ENCODE measurements around the gene SPPL2B. TPM values are rescaled to one million over a fixed set of nuclear protein-coding genes. Genes with fewer than 3 reads are reported as not detected.

The SPPL2B gene
- total RNA-seq, 1 donor from 2014 or later, result 22.6 TPM

DNA sequence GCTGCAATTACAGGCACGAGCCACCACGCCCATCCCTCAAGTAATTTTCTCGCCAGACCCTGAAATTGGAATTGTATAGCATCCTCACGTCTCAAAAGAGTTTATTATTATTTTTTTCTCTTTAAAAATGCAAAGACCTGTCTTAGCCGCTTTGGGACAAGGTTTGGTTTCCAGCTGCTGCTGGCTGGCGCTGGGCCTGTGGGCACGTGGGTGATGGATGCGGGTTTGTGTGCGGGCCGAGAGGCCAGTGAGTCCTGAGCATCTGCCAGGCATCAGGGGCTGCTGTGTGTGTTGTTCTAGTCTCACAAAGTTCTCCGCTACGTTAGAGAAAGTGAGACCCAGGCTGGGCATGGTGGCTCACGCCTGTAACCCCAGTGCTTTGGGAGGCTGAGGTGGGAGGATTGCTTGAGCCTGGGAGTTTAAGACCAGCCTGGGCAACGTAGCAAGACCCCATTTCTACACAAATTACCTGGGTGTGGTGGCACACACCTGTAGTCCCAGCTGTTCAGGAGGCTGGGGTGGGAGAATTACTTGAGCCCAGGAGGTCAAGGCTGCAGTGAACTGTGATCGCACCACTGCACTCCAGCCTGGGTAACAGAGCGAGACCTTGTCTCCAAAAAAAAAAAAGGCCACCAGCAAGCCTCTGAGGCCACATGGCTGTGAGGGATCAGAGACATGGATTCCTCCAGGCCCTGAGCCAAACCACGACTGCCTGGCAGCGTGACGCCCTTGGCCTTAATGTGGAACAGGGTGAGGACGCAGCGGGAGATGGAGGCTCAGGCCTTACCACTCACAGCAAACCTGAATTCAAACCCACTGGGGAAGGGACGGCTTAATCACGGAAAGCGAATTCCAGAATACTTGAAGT is 26.9 kb downstream of the SPPL2B start:
- DNase-seq, result no peak

DNA sequence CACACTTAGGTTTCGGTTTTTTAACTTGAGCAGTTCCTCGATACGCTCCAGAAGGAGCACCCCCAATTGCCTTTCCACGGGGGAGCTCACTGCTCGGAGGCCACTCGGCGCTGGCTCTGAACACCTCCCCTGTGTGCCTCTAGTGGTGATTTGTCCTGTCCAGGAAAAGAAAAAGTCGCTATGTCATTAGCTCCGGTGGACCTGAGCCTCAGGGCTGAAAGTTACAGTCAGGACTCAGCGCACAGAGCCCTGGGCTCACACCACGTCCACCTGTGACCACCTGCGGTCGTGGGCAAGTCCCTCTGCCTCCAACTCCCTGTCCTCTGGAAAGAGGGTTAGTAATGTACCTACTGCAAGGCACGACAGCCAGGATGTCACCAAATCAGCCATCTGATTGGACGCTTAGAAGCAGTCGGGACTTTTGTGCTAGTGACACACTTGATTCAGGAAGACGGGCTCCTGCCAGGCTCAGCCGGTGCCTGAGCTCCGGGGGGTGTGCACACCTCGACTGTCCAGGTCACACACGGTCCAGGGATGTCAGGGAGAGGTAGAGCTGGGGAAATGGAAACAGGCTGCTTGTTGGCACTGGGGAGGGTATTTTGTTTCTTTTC is 27.7 kb downstream of the SPPL2B start:
- DNase-seq, result no peak

DNA sequence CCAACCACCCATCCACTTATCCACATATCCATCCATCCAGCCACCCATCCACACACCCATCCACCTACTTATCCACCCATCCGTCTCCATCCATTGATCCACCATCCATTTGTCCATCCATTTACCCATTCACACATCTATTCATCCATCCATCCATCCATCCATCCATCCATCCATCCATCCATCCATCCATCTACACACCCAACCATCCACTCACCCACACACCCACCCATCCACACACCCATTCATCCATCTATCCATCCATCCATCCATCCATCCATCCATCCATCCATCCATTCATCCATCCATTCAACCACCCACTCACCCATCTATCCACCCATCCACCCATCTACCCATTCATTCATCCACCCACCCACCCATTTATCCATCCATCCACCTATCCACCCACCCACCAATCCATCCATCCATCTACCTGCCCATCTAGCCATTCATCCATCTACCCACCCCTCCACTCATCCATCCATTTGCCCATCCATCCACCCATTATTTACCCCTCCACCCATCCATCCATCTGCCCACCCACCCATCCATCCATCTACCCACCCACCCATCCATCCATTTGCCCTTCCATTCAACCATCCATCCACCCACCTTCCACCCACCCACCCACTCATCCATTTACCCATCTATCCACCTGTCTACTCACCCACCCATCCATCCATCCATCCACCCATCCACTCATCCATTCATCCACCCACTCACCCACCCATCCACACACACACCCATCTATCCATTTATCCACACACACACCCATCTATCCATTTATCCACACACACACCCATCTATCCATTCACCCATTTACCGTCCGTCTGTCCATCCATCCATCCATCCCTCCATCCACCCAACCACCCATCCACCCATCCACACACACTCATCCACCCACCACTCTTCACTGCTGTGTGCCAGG is 29.1 kb downstream of the SPPL2B start:
- DNase-seq, result no peak

DNA sequence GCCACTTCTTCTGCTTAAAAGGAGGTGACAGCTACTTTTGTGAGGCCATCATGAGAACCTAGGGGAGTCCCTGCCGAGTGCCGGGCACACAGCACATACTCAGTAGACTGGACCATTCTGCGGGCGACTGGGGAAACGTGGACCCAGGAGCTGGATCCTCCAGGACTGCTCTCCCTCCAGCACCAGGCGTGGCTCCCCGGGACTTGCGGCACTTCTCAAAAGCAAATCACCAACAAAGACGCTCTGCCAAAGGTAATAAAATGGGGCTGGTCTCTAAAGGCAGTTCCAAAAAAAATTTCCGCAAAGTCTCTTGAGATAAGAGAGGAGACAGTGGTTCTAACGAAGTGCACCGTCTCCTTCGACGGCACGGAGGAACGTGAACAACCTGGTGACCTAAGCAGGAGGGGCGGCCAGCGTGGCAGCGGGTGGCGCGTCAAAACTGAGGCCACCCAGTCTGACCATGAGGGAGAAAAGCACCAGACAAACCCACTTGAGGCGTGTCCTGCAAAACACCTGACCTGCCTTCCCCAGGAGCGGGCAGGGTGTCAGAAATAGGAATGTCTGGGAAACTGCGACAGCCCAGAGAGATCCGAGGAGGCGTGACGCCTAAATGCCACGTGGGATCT is 30.2 kb downstream of the SPPL2B start:
- DNase-seq, result no peak

DNA sequence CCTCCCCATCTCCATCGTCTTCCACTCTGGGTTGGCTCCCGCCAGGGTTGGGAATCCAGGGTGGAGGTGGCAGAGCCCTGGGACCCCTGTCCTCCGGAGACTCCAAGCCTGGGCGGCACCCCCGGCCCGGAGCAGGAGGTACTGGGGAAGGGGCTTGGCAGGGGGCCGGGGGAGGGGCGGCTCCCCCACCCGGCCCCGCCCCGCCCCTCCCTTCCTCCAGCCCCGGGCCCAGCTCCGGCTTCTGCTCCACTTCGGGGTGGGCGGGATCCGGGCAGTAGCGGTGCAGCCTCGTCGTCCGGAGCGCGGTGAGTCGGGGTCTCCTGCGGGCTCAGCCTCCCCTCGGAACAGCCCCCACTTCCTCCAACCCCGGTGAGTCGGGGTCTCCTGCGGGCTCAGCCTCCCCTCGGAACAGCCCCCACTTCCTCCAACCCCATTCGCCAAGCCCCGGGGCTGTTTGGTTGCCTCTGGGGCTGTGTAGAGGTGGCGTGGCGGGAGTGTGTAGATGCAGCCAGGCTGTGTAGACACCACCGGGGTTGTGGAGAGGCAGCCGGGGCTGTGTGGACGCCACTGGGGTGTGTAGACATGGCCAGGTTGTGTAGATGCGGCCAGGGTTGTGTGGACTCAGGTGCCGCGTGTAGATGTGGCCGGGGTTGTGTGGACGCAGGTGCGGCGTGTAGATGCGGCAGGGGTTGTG is 31.7 kb downstream of the SPPL2B start, which contains the start of gene TMPRSS9:
TSS of gene TMPRSS9 (plus strand) at position 274 of the 694 bp plus-strand sequence. CDS start 29,521 bp downstream, outside the sequence.
- DNase-seq, result no peak

DNA sequence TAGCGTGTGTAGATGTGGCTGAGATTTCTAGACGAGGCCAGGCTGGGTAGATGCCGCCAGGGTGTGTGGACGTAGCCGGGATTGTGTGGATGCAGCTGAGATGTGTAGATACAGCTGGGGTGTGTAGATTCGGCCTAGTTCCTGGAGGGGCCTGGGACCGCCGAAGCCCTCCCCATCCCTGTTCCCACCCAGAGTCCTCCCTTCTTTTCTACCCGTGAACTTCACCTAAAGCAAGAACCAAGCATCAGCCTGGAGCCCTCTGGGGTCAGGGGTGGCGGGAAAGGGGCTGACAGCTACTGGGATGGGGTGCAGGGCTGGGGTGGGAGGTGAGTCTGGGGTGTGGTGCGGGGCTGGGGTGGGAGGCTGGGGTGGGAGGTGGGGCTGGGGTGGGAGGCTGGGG is 32.3 kb downstream of the SPPL2B start:
- no peak for DNase-seq

DNA sequence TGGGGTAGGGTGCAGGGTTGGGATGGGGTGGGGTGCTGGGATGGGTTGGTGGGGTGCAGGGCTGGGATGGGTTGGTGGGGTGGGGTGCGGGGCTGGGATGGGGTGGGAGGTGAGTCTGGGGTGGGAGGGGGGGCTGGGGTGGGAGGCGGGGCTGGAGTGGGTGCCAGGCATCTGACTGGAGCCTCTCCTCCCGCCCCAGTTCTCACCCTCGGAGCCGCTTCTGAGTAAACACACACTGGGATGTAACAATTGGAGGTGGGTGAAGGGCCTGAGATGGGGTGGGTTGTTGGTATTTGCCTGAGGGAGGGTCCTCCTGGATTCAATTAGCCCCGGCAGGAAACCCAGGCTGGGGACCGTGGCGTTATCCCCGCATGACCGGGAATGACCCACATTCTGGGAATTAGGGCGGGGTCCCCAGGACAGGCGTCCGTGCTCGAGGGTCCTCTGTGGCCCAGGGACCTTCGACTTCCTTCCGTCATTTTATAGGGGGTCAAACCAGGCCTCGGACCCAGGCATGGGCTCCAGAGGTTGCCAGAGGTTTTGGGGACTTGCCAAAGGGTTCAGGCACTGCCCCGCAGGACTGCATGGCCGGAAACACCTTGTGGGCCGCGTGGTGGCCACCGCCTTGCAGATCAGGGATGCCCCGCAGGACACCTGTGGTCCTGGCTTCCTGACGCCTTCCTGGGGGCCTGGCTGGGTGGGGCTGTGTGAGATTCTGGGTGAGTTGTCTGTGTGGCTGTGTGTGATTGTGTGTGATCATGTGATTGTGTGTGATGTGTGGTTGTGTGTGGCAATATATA is 33.0 kb downstream of the SPPL2B start:
- DNase-seq, result no peak

DNA sequence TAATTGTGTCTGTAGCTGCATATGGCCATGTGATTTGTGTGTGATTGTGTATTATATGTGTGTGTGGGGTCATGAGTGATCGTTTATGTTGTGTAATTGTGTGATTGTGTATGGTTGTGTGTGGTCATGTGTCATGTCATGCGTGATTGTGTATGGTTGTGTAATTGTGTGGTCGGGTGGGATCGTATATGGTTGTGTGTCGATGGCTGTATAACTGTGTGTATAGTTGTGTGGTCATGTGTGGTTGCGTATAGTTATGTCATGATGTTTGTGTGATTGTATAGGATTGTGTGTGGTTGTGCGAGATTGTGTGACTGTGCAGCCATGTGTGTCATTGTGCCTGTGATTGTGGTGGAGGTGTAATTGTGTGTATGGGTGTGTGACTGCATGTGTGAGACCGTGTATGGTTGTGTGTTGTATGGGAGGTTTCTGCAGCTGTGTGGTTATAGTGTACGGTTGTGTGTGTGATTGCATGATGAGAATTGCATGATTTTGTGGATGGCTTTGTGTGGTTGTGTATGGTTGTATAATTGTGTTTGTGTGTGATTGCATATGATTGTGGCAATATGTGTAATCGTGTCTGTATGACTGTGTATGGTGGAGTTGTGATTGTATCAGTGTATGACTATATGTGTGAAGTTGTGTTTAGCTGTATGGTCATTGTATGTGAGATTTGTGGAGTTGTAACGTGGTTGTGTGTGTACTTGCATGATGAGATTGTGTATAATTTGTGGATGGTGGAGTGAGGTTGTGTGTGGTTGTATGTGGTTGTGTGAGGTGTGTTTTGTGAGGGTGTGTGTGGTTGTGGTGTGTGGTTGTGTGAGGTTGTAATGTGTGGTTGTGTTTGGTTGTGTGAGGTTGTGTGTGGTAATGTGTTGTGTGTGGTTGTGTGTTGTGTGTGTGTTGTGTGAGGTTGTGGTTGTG is 33.8 kb downstream of the SPPL2B start:
- DNase-seq, result no peak

DNA sequence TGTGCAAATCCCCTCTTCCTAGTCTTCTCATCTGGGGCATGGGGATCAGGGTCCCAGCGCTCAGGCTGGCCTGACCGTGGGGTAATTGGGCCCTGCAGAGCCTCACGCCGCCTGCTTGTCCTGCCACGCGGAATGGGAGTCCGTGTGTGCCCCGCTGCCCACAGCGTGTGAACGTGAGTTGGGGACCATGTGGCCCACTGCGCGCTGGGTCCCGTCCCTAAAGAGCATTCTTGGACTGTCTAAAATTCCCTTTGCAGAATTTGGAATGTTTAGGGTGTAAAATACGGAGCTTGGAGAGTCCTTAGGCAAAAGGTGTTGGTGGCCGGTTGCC is 34.5 kb downstream of the SPPL2B start:
- DNase-seq, result no peak

DNA sequence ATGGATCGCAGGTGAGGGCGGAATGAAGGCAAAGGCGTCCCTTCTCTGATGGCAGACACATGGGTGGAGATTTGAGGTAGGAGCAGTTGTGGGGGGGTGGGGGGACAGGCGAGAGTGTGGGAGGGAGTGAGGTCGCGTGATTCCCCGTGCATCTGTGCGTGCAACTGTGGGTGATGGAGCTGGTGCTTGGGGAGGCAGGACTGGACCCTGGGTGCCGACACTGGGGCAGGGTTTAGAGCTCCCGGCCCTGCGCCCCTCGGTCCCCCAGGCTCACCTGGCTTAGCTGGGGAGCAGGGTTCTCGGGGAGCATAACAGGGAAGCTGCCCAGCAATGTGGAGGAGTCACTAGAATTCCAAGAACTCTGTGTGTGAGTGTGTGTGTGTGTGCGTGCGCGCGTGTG is 34.9 kb downstream of the SPPL2B start:
- no peak for DNase-seq

DNA sequence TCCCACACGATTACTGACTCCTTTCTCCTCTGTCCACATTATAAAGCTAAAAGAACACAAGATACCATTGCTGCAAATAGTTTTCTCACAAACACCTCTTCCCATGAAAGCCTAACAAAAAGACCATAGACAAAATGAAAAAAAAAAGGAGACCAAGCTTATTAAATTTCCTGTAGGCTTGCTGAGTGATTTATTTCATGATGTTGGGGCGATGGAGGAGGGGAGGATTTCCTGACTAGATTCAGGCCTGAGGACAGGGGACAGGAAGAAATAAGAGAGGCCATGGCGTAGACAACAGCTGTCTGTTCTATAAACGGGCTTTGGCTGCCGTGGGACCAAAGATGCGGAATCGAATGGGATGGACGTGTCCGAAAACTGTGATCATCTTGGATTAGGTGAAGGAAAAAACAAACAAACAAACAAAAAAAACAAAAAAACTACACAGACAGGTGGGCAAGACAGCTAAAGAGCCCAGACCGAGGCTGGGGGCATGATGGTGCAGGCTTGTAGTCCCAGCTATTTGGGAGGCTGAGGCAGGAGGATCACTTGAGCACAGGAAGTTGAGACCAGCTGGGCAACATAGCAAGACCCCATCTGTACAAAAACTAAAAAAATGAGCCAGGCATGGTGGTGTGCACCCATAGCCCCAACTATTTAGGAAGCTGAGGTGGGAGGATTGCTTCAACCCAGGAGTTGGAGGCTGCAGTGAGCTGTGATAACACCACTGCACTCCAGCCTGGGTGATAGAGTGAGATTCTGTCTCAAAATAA is 36.9 kb downstream of the SPPL2B start:
- no peak for DNase-seq

DNA sequence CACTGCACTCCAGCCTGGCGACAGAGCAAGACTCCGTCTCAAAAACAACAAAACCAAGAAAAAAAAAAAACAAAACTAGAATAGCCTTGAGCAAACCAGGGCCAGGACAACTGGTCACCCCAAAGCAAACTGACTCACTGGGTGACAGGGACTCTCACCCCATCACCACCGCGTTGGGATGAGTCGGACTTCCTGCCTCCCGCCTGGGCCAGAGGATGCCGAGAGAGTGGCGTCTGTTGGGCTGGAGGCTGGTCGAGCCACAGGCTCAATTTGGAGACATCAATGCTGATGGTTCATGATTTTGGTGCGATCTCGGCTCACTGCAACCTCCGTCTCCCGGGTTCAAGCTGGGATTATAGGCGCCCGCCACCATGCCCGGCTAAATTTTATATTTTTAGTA is 43.2 kb downstream of the SPPL2B start:
- no peak for DNase-seq

DNA sequence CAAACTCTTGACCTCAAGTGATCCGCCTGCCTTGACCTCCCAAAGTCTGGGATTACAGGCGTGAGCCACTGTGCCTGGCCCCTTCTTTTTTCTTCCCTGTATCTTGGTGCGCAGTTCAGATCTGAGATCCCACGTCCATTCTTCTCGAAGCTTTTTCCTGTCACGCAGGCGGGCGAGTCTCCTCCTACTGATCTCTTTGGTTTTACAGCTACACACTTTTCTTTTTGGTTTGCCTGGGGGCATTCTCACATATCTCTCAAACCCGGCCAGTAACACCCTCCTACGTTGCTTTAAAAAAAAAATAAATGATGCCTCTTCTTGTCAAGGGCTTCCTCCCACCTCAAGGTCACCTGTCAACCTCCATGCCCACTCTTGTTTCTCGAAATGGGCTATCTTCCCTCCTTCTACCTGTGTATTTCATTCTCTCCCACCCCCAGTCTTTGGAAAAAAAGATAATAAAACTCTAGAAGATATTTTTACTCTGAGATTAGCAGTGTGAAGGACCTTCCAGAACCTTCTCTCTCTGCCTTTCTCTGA is 43.7 kb downstream of the SPPL2B start:
- DNase-seq, result no peak

DNA sequence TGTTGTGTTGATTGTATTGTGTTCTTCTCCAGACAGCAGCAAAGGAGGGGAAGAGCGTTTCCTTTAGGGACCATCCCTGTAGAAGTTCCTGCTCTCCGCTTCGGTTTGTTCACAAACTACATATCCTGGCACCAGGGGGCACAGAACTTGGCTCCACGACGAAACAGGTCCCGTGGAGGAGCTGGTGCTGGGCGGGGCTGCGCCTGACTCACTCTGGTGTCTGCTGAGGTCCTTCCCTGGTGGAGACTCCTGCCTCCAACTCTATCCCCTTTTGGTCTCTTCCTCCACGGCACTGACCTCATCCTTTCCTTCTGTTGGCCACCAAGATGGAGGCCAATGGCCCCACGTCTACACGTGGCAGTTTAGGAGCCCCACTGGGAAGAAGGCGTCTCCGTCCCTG is 46.3 kb downstream of the SPPL2B start:
- no peak for DNase-seq

DNA sequence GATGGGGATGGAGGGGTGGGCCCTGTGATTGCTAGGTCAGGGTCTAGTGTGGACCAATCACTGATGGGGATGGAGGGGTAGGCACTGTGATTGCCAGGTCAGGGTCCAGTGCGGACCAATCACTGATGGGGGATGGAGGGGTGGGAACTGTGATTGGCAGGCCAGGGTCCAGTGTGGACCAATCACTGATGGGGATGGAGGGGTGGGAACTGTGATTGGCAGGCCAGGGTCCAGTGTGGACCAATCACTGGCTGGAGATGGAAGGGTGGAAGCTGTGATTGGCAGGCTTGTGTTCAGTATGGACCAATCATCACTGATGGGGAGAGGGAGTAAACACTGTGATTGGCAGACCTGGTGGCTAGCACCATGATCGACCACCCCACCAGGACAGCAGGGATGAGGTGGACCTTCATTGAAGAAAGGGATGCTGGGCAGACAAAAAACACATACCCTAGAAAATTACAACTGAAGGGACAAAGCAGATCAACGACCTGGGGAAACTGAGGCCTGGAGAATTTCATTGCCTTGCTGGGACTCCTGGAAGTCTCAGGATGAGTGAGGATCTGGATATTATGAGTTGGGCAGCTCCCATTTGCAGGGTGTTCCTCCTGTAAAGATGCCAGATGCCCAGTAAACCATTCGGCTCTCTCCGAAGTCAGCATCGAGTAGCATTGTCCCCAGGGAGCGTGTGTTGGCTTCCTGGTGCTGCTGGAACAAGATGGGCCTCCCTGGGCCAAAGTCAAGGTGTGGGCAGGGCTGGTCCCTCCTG is 47.1 kb downstream of the SPPL2B start:
- no peak for DNase-seq

DNA sequence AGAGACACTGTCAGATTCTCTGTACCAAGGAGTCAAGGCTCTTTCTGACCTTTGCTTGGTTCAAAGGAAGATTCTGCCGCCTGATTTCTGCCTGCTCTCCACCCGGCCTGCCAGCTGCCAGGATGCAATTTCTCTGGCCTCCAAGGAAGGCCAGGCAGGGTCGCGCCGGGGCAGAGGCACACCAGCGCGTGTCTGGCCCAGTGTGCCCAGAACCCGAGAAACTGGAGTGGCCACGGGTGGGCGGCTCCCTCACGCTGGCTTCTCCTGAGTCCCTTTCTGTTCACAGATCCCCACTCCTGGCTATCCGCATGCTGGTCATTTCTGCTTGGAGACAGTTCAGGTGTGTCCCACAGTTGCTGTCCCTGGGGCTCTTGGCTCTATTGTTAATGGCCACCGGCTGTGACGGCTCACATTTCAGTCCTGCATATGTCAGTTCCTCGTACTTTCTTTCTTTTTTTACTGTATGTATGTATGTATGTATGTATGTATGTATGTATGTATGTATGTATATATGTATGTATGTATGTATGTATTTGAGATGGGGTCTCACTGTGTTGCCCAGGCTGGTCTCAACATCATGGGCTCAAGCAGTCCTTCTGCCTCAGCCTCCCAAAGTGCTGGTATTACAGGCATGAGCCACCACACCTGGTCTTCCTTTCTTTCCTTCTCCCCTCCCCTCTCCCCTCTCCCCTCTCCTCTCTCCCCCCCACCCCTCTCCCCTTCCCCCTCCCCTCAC is 48.5 kb downstream of the SPPL2B start:
- no peak for DNase-seq

DNA sequence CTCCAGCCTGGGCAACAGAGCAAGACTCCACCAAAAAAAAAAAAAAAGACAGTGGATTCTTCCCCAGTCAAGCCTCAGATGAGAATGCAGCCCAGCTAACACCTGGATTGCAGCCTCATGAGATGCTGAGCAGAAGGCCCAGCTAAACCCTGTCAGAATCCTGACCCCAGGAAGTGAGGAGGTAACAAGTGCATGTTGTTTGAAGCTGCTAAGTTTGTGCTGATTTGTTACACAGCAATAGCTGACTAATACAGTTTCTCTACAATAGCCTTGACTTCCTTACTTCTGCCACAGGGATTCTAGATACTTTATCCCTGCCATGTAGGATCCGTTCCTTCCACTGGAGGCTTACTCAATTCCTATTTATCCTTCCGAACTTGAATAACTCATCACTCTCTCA is 52.1 kb downstream of the SPPL2B start:
- DNase-seq, result no peak
